Measurements from ENCODE around the gene KSR2. TPM values are rescaled to one million over a fixed set of nuclear protein-coding genes. Genes with fewer than 3 reads are reported as not detected.

Gene KSR2
- total RNA-seq, 1 experiment from 2014 or later, result 0.15 TPM

DNA sequence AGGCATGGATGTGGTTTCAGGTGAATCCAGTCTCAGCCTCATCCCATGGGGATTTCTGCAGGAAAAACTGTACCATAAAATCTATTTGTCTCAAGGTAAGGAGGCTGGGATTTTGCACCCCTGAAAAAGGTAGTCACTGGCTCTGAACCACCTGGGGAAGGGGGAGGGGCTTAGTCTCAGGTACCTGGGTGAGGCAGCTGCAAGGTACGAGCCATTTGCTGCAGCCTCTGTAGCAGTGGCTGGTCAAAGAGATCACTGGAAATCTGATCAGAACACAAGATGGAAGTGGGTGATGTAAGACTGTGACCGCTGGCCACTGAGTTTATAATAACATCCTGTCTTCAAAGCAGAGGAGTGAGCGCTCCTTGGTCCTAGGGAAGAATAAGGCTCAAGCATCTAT, 397.5 kb downstream of the KSR2 start:
- in situ Hi-C loops (cut with HindIII; ENCODE audit: low pct_unique_long_range_greater_than_20kb, low sequenced_read_pairs) (no loop called here), intact Hi-C loops (cut with micrococcal nuclease; ENCODE audit: unreplicated experiment) (no loop called here)
- Histone ChIP-seq H3K27me3 (ENCODE audit: control insufficient read depth, insufficient read depth, low read length) (peaks cover 4% of the 10 kb centered on the region; the same call in 1 of the 2 replicates), H3K36me3 (ENCODE audit: control insufficient read depth, insufficient read depth, low read length) (no peaks in the 10 kb centered on the region), H3K9me3 (ENCODE audit: control insufficient read depth, insufficient read depth, low read depth, low read length) (no peaks in the 10 kb centered on the region), H3K27ac (ENCODE audit: low read length) (no peak overlapping the region), H3K4me3 (ENCODE audit: low read depth in 2 of 2, low read length in 2 of 2) (no peak overlapping the region), H3K4me1 (ENCODE audit: control insufficient read depth, insufficient read depth, low read length) (no peaks in the 10 kb centered on the region)
- BruUV-seq (replicated peaks), result no TSS peak
- ATAC-seq, result no peak
- TF ChIP-seq POLR2AphosphoS5 (IDR thresholded peaks at IDR 0.05; ENCODE audit: low read depth, low read length) (no peak), TCF7L2 (IDR thresholded peaks at IDR 0.05; ENCODE audit: low read depth, low read length) (no peak), SIN3A (IDR thresholded peaks at IDR 0.05; ENCODE audit: borderline replicate concordance, insufficient read depth, low read depth, low read length) (no peak)
- TF ChIP-seq, protein P1, sequence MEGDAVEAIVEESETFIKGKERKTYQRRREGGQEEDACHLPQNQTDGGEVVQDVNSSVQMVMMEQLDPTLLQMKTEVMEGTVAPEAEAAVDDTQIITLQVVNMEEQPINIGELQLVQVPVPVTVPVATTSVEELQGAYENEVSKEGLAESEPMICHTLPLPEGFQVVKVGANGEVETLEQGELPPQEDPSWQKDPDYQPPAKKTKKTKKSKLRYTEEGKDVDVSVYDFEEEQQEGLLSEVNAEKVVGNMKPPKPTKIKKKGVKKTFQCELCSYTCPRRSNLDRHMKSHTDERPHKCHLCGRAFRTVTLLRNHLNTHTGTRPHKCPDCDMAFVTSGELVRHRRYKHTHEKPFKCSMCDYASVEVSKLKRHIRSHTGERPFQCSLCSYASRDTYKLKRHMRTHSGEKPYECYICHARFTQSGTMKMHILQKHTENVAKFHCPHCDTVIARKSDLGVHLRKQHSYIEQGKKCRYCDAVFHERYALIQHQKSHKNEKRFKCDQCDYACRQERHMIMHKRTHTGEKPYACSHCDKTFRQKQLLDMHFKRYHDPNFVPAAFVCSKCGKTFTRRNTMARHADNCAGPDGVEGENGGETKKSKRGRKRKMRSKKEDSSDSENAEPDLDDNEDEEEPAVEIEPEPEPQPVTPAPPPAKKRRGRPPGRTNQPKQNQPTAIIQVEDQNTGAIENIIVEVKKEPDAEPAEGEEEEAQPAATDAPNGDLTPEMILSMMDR (IDR thresholded peaks at IDR 0.05), result no peak
- TF ChIP-seq, protein P2, sequence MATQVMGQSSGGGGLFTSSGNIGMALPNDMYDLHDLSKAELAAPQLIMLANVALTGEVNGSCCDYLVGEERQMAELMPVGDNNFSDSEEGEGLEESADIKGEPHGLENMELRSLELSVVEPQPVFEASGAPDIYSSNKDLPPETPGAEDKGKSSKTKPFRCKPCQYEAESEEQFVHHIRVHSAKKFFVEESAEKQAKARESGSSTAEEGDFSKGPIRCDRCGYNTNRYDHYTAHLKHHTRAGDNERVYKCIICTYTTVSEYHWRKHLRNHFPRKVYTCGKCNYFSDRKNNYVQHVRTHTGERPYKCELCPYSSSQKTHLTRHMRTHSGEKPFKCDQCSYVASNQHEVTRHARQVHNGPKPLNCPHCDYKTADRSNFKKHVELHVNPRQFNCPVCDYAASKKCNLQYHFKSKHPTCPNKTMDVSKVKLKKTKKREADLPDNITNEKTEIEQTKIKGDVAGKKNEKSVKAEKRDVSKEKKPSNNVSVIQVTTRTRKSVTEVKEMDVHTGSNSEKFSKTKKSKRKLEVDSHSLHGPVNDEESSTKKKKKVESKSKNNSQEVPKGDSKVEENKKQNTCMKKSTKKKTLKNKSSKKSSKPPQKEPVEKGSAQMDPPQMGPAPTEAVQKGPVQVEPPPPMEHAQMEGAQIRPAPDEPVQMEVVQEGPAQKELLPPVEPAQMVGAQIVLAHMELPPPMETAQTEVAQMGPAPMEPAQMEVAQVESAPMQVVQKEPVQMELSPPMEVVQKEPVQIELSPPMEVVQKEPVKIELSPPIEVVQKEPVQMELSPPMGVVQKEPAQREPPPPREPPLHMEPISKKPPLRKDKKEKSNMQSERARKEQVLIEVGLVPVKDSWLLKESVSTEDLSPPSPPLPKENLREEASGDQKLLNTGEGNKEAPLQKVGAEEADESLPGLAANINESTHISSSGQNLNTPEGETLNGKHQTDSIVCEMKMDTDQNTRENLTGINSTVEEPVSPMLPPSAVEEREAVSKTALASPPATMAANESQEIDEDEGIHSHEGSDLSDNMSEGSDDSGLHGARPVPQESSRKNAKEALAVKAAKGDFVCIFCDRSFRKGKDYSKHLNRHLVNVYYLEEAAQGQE (IDR thresholded peaks at IDR 0.05; ENCODE audit: insufficient read depth in 1 of 2, low read depth in 2 of 2, low read length in 1 of 2), result no peak
- CTCF ChIA-PET, result interaction anchor here (1.4 kb wide), 1 partner anchor 16 kb away, joined by 3 read pairs; no protein-coding TSS in a partner anchor
- POLR2A ChIA-PET, result no interaction called here
- no peak for DNase-seq (ENCODE audit: low read depth, low spot score)

DNA sequence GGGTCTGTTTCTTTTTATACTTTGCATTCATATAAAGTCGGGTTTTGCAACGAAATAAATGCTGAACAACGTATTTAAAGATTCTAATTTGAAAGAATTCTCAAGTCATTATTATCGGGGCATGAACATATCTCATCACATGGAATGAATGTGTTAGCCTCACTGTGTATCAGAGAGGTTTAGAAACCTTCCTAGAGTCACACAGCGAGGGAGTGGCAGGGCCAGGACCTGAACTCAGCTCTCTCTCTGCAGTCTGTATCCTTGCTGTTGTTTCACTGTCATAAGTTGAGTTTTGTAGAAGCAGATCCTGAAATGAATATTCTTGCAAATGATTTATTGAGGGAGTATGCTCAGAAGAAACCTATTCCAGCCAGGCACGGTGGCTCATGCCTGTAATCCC, 398.2 kb downstream of the KSR2 start:
- no TSS peak for BruUV-seq (replicated peaks)
- ChIA-PET CTCF (no interaction called here), POLR2A (no interaction called here)
- Histone ChIP-seq H3K4me1 (ENCODE audit: control insufficient read depth, insufficient read depth, low read length) (no peaks in the 10 kb centered on the region), H3K36me3 (ENCODE audit: control insufficient read depth, insufficient read depth, low read length) (no peaks in the 10 kb centered on the region), H3K27me3 (ENCODE audit: control insufficient read depth, insufficient read depth, low read length) (peaks cover 4% of the 10 kb centered on the region; the same call in 1 of the 2 replicates), H3K27ac (ENCODE audit: low read length) (no peak overlapping the region), H3K9me3 (ENCODE audit: control insufficient read depth, insufficient read depth, low read depth, low read length) (no peaks in the 10 kb centered on the region), H3K4me3 (ENCODE audit: low read depth in 2 of 2, low read length in 2 of 2) (no peak overlapping the region)
- no peak for ATAC-seq
- in situ Hi-C loops (cut with HindIII; ENCODE audit: low pct_unique_long_range_greater_than_20kb, low sequenced_read_pairs), result no loop called here
- TF ChIP-seq TCF7L2 (IDR thresholded peaks at IDR 0.05; ENCODE audit: low read depth, low read length) (no peak), SIN3A (IDR thresholded peaks at IDR 0.05; ENCODE audit: borderline replicate concordance, insufficient read depth, low read depth, low read length) (no peak), POLR2AphosphoS5 (IDR thresholded peaks at IDR 0.05; ENCODE audit: low read depth, low read length) (no peak)
- TF ChIP-seq, protein P2 (IDR thresholded peaks at IDR 0.05; ENCODE audit: insufficient read depth in 1 of 2, low read depth in 2 of 2, low read length in 1 of 2), result no peak
- TF ChIP-seq, protein P1 (IDR thresholded peaks at IDR 0.05), result no peak
- DNase-seq (ENCODE audit: low read depth, low spot score), result no peak
- intact Hi-C loops (cut with micrococcal nuclease; ENCODE audit: unreplicated experiment), result no loop called here
